OCI-LY3 (cell line): ENCODE data around the gene DNAJC21.

Experiments used
- H2AFZ ChIP-seq: fragments of 200-600, 300-600 bp; shearing (Covaris generic); 2 replicates; pipeline ENCODE4 v1.6.0; 2014; ENCODE audit warnings: antibody characterized with exemption, low read depth, low read length
- H3K27ac ChIP-seq: fragments of 200-600, 300-600 bp; sonication (generic); 2 replicates; pipeline ENCODE4 v1.5.1; 2014; ENCODE audit warnings: mild to moderate bottlenecking, low read length, moderate library complexity, mixed read lengths
- H3K27me3 ChIP-seq: fragments of 200-600, 300-600 bp; sonication (generic); 2 replicates; pipeline ENCODE4 v1.6.1; 2014; ENCODE audit warnings: low read depth, low read length, mixed read lengths
- H3K36me3 ChIP-seq: fragments of 200-600, 300-600 bp; sonication (generic); replicated peaks from 2 replicates; pipeline ENCODE3; 2014; ENCODE audit warnings: low read depth, low read length, mixed read lengths
- H3K4me1 ChIP-seq: fragments of 300-600, 200-600 bp; sonication (generic); 2 replicates; pipeline ENCODE4 v1.6.1; 2014; ENCODE audit warnings: low read length, mixed read lengths
- H3K4me2 ChIP-seq: fragments of 200-600, 300-600 bp; sonication (generic); 2 replicates; pipeline ENCODE4 v1.6.1; 2014; ENCODE audit warnings: low read length, mixed read lengths
- H3K4me3 ChIP-seq: fragments of 300-600, 200-600 bp; sonication (generic); 2 replicates; pipeline ENCODE4 v1.5.1; 2014; ENCODE audit warnings: antibody characterized with exemption, mild to moderate bottlenecking, low read length, moderate library complexity
- H3K79me2 ChIP-seq: fragments of 300-600, 200-600 bp; shearing (Covaris generic); 2 replicates; pipeline ENCODE4 v1.6.1; 2014; ENCODE audit warnings: mild to moderate bottlenecking, low read length, mixed read lengths
- H3K9ac ChIP-seq: fragments of 300-600, 200-600 bp; shearing (Covaris generic); 2 replicates; pipeline ENCODE4 v1.6.0; 2014; ENCODE audit warnings: mild to moderate bottlenecking, low read length, moderate library complexity
- H3K9me3 ChIP-seq: fragments of 200-600, 300-600 bp; shearing (Covaris generic); 2 replicates; pipeline ENCODE4 v1.6.1; 2014; ENCODE audit warnings: low read length, mixed read lengths; ENCODE audit not compliant: insufficient read depth
- H4K20me1 ChIP-seq: fragments of 200-600, 300-600 bp; sonication (generic); 2 replicates; pipeline ENCODE4 v1.6.1; 2016; ENCODE audit warnings: low read length, mixed read lengths; ENCODE audit not compliant: insufficient read depth
- EZH2phosphoT487 ChIP-seq: fragments of 200-600 bp; shearing (Covaris generic); IDR thresholded peaks from 2 replicates; pipeline ENCODE4 v1.6.1; 2018; ENCODE audit warnings: antibody characterized with exemption, mixed run types, low read depth
- TF ChIP-seq, protein P1 (sequence below): fragments of 200-600, 300-600 bp; sonication (generic); IDR thresholded peaks from 2 replicates; pipeline ENCODE4 v1.5.1; 2014; ENCODE audit warnings: antibody characterized with exemption, low read length, low read depth

DNAJC21 gene

GRCh38 chr5:34944044-34944443, 14.7 kb downstream of the DNAJC21 start:
- Histone ChIP-seq H3K36me3 (peaks cover 11% of the 10 kb centered on the region), H3K27me3 (no peaks in the 10 kb centered on the region), H3K4me1 (no peaks in the 10 kb centered on the region), H3K79me2 (no peaks in the 10 kb centered on the region), H4K20me1 (no peaks in the 10 kb centered on the region), H3K9me3 (no peaks in the 10 kb centered on the region), H3K4me2 (no peak overlapping the region), H3K4me3 (no peak overlapping the region), H3K9ac (no peak overlapping the region), H3K27ac (no peak overlapping the region), H2AFZ (no peak overlapping the region)
- no peak for TF ChIP-seq EZH2phosphoT487
- TF ChIP-seq, protein P1, sequence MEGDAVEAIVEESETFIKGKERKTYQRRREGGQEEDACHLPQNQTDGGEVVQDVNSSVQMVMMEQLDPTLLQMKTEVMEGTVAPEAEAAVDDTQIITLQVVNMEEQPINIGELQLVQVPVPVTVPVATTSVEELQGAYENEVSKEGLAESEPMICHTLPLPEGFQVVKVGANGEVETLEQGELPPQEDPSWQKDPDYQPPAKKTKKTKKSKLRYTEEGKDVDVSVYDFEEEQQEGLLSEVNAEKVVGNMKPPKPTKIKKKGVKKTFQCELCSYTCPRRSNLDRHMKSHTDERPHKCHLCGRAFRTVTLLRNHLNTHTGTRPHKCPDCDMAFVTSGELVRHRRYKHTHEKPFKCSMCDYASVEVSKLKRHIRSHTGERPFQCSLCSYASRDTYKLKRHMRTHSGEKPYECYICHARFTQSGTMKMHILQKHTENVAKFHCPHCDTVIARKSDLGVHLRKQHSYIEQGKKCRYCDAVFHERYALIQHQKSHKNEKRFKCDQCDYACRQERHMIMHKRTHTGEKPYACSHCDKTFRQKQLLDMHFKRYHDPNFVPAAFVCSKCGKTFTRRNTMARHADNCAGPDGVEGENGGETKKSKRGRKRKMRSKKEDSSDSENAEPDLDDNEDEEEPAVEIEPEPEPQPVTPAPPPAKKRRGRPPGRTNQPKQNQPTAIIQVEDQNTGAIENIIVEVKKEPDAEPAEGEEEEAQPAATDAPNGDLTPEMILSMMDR, result no peak

- peaks cover 11% of the 10 kb centered on the region for H3K36me3 ChIP-seq
- H3K4me2 ChIP-seq, result no peak overlapping the region
- no peaks in the 10 kb centered on the region for H3K9me3 ChIP-seq
- no peak overlapping the region for H2AFZ ChIP-seq
- H3K4me3 ChIP-seq, result no peak overlapping the region
- H4K20me1 ChIP-seq, result no peaks in the 10 kb centered on the region
- no peak overlapping the region for H3K9ac ChIP-seq
- H3K27me3 ChIP-seq, result no peaks in the 10 kb centered on the region
- TF ChIP-seq EZH2phosphoT487, result no peak
- TF ChIP-seq, protein P1, result no peak
- no peak overlapping the region for H3K27ac ChIP-seq
- H3K4me1 ChIP-seq, result no peaks in the 10 kb centered on the region
- no peaks in the 10 kb centered on the region for H3K79me2 ChIP-seq
Observed at GRCh38 chr5:34944460-34945047, 15.2 kb downstream of the DNAJC21 start.

GRCh38 chr5:34957321-34957720, 28.0 kb downstream of the DNAJC21 start:
- Histone ChIP-seq H3K27me3 (no peaks in the 10 kb centered on the region), H3K4me2 (no peak overlapping the region), H3K4me1 (peaks cover 58% of the 10 kb centered on the region), H3K9ac (no peak overlapping the region), H2AFZ (no peak overlapping the region), H3K27ac (no peak overlapping the region), H3K79me2 (no peaks in the 10 kb centered on the region), H3K4me3 (no peak overlapping the region), H4K20me1 (no peaks in the 10 kb centered on the region), H3K36me3 (peaks cover 13% of the 10 kb centered on the region), H3K9me3 (no peaks in the 10 kb centered on the region)
- TF ChIP-seq, protein P1, result no peak
- no peak for TF ChIP-seq EZH2phosphoT487

- no peaks in the 10 kb centered on the region for H3K79me2 ChIP-seq
- peaks cover 58% of the 10 kb centered on the region for H3K4me1 ChIP-seq
- peak overlapping the region; percentile 11; the same call in 1 of the 2 replicates for H3K4me2 ChIP-seq
- no peaks in the 10 kb centered on the region for H3K27me3 ChIP-seq
- peaks cover 10% of the 10 kb centered on the region for H3K36me3 ChIP-seq
- no peak overlapping the region for H2AFZ ChIP-seq
- TF ChIP-seq, protein P1, result peak; percentile 69
- TF ChIP-seq EZH2phosphoT487, result no peak
- H3K9me3 ChIP-seq, result no peaks in the 10 kb centered on the region
- no peak overlapping the region for H3K27ac ChIP-seq
- no peak overlapping the region for H3K9ac ChIP-seq
- no peaks in the 10 kb centered on the region for H4K20me1 ChIP-seq
- H3K4me3 ChIP-seq, result no peak overlapping the region
Observed at GRCh38 chr5:34957857-34958690, 28.7 kb downstream of the DNAJC21 start.
